ENCODE measurements around the gene MAPK6. TPM values are rescaled to one million over a fixed set of nuclear protein-coding genes. Genes with fewer than 3 reads are reported as not detected.

The MAPK6 gene
- total and polyA plus RNA-seq, 8 donors: 24.6 to 35.8 (median 26.4) TPM

DNA sequence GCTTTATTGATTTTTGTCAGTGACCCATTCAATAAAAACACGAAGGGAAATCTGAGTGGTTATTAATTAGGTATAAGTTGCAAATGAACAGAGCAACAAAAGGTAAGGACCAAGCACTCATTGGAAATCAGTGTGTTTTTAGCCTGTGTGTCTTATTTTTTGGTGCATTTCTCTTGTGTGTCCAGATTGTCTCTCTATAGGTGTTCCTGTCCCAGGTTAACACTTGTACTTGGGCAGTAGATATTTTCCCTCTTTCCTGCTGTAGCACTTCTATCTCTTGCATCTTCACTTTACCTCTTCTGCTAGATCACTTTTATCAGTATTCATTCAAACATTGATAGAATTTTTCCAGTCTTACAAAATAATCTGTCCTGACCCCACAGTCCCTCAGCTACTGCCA lies 37.0 kb downstream of the MAPK6 start:
- peaks cover 4 to 76% of the 10 kb centered on the region in 2 donors for H3K36me3 ChIP-seq
- H3K4me3 ChIP-seq: no peak overlapping the region
- TF ChIP-seq, protein P1, sequence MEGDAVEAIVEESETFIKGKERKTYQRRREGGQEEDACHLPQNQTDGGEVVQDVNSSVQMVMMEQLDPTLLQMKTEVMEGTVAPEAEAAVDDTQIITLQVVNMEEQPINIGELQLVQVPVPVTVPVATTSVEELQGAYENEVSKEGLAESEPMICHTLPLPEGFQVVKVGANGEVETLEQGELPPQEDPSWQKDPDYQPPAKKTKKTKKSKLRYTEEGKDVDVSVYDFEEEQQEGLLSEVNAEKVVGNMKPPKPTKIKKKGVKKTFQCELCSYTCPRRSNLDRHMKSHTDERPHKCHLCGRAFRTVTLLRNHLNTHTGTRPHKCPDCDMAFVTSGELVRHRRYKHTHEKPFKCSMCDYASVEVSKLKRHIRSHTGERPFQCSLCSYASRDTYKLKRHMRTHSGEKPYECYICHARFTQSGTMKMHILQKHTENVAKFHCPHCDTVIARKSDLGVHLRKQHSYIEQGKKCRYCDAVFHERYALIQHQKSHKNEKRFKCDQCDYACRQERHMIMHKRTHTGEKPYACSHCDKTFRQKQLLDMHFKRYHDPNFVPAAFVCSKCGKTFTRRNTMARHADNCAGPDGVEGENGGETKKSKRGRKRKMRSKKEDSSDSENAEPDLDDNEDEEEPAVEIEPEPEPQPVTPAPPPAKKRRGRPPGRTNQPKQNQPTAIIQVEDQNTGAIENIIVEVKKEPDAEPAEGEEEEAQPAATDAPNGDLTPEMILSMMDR (IDR thresholded peaks at IDR 0.05): no peak
- no peak for DNase-seq
- H3K27ac ChIP-seq: no peak overlapping the region
- intact Hi-C loops (cut with DNase I): no loop called here
- ATAC-seq: no peak
- no peaks in the 10 kb centered on the region for H3K27me3 ChIP-seq
- H3K9me3 ChIP-seq: no peaks in the 10 kb centered on the region
- peaks cover 0 to 10% of the 10 kb centered on the region in 2 donors for H3K4me1 ChIP-seq

DNA sequence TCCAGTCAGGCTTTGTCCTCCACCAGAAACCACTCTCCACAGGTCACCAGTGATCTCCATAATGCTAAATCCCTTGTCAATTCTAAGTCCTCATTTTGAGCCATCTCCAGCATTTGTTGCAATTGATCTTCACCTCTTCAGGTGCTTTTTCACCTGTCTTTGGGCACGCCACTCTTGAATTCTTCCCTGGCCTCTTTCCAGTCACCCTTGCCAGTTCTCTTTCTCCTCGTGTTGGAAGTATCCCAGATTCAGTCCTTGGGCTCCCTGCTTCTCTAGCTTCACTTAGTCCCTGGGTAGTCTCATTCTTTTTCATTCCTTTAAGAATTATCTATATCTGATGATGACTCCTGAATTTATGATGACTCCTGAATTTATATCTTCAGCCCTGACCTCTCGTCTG lies 37.5 kb downstream of the MAPK6 start:
- Histone ChIP-seq H3K4me3 (no peak overlapping the region), H3K4me1 (peaks cover 0 to 6% of the 10 kb centered on the region in 2 donors), H3K9me3 (no peaks in the 10 kb centered on the region), H3K36me3 (peaks cover 4 to 76% of the 10 kb centered on the region in 2 donors), H3K27me3 (no peaks in the 10 kb centered on the region), H3K27ac (no peak overlapping the region)
- ATAC-seq (no peak), DNase-seq (no peak)
- TF ChIP-seq, protein P1 (IDR thresholded peaks at IDR 0.05): no peak
- intact Hi-C loops (cut with DNase I): no loop called here

DNA sequence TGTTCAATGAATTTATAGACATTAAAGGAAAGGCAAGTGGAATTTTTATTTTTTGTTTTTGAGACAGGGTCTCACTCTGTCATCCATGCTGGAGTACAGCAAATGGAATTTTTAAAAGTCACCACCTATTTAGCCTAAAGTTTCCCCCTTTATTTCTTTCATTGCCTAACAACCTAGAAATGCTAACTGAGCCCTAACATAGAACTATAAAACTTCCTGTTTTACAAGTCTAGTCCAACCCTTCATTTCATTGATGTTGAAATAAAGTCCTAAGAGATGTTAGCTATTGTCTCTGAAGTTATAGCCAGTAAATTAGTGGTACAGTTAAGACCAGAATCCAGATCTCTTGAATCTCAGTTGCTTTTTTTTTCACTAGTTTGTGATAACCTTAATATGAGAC lies 39.0 kb downstream of the MAPK6 start:
- Histone ChIP-seq H3K4me3 (no peak overlapping the region), H3K36me3 (peaks cover 4 to 78% of the 10 kb centered on the region in 2 donors), H3K27ac (no peak overlapping the region), H3K27me3 (no peaks in the 10 kb centered on the region), H3K9me3 (no peaks in the 10 kb centered on the region), H3K4me1 (no peaks in the 10 kb centered on the region)
- intact Hi-C loops (cut with DNase I): no loop called here
- DNase-seq (no peak), ATAC-seq (no peak)
- TF ChIP-seq, protein P1 (IDR thresholded peaks at IDR 0.05): no peak

DNA sequence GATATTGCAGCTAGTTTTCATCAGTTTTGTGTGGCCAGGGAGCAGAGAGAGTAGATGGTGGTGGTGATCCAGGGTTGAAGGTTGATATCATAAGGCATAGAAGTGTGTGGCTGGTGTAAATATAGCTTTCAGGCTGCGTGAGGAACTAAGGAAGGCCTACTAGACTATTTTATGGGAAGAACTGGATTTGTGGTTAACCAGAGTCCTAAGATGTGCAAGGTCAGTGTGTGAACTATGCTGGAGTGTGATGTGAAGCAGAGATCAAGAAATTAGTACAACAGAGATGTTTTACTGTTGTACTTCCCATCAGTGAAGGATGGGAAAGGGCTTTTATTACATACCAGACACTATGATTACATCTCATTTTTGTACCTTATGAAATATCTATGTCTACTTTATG lies 41.5 kb downstream of the MAPK6 start:
- TF ChIP-seq, protein P1 (IDR thresholded peaks at IDR 0.05): no peak
- H3K36me3 ChIP-seq: peaks cover 4 to 80% of the 10 kb centered on the region in 2 donors
- H3K9me3 ChIP-seq: no peaks in the 10 kb centered on the region
- ATAC-seq (no peak), DNase-seq (no peak)
- H3K27me3 ChIP-seq: no peaks in the 10 kb centered on the region
- no peaks in the 10 kb centered on the region for H3K4me1 ChIP-seq
- no peak overlapping the region for H3K27ac ChIP-seq
- intact Hi-C loops (cut with DNase I): no loop called here
- no peak overlapping the region for H3K4me3 ChIP-seq

DNA sequence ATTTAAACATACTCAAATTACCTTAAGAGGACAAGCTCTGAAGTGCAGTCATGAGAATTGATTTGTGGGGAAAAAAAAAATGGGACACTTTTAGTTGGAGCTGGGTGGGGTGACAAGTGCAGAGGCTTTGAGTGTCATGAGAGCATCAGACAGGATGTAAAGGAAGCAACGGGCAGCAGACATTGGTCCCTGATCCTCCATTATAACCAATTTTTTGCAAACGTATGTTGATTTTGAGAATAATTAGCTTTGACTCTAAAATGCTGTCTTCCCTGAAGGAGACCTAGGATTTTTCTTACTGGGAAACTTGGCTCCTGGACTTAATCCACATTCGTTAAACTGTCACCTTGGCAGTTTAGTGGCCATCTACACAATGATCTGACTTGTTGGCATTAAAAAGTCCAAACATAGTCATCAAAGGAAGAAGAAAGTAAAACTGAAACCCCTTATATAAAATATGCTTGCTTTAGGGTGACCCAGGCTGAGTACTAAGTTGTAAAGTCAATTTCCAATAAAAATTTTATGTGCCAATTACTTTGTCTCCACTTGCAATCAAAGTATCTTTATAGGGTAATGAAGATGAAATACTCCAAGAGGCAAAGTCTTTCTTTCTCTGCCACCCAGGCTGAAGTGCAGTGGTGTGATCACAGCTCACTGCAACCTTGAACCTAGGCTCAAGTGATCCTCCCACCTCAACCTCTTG lies 48.0 kb downstream of the MAPK6 start:
- DNase-seq (no peak), ATAC-seq (no peak)
- H3K9me3 ChIP-seq: no peaks in the 10 kb centered on the region
- no peaks in the 10 kb centered on the region for H3K4me1 ChIP-seq
- intact Hi-C loops (cut with DNase I): no loop called here
- peaks cover 0 to 37% of the 10 kb centered on the region in 2 donors for H3K36me3 ChIP-seq
- H3K27me3 ChIP-seq: no peaks in the 10 kb centered on the region
- no peak overlapping the region for H3K27ac ChIP-seq
- H3K4me3 ChIP-seq: no peak overlapping the region
- TF ChIP-seq, protein P1 (IDR thresholded peaks at IDR 0.05): no peak

All from left lung (tissue), 10 donors.